NCI-H128 (cell line): ENCODE data around the gene CLPX.
"Not testable (repeated sequence)": the region's sequence is repeated elsewhere in the genome, so short reads cannot be mapped to it uniquely, and the experiment has no call there.

Experiments
- DNase-seq: peaks from one replicate; lab custom pipeline; 2025; ENCODE audit not compliant: unreplicated experiment; lab: John Stamatoyannopoulos, UW

Gene CLPX

DNA sequence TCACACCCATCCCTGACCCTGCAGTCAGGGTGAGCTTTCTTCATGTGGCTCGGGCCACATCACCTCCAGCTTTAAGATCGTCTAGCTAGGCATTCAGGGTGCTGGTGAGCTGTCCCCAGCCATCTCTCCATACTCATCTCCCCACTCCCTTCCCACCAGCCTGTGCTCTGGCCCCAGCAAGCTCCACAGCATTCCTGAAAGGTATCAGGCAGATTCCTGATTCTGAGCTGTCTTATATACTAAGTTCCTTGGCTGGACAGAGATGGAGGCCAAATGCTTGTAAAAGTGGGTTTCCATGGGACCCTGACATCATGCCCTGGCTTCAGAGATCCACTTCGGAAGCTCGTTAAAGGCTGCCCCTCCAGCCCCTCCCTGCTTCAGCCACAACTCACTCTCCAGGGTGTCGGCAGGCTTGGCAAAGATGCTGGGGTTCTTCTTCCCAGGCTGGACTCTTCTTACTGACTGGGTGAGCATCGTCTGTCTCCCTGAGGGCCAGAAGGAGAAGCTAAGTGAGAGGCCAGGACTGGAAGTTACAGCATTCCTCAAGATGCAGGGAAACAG, 22.2 kb upstream of the CLPX start:
- DNase-seq = no peak

- no peak for DNase-seq
These were observed 21.6 kb upstream of the CLPX start for GRCh38 chr15:65206750-65207149.

DNA sequence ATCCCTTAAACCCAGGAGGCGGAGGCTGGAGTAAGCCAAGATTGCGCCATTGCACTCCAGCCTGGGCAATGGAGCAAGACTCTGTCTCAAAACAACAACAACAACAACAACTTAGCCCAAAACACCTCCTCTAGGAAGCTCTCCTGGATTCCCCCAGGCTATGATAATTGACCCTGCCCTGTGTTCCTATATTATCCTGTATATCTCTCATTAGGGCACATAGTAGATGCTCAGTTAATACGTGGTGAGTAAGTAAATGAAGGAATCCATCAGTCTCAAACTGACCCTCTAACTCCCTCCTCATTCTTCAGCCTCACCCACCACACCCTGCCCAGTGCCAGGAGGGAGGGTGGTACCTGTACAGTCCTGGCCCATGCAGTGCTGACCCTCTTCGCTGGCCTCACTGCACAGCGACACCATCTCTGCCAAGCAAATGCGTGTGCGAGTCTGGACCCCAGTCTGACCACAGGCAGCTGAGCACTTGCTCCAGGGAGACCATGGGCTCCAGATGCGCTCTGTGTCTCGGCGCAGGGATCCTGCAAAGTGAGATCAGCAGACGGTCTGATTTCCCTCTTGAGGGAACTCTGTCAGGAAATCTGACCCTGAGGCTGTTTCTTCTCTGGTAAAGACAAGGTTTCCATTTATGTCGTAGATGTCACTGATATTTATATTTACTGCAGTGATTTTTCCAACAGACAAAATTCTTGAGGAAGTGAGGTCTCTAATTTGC, 20.0 kb upstream of the CLPX start:
- no peak for DNase-seq

GRCh38 chr15:65204236-65204930, 19.2 kb upstream of the CLPX start:
- DNase-seq = no peak

DNA sequence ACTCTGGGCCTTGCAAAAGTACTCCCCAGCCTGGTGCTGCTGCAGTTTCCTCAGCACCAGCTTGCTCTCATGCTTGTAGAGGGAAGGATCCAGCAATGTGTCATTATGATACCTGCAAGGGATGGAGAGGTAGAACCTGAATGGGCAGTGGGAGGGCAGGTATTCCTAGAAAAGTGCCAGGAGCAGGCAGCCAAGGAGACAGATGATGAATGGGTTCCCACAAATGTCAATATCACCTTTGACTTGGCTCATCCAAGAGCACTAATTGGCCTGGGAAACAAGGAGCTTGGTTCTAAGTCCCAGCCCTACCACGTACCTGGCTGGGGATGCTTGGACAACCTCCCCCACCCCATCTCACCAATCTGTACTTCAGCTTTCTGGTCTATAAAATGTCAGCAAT, 16.8 kb upstream of the CLPX start:
- DNase-seq = no peak

DNA sequence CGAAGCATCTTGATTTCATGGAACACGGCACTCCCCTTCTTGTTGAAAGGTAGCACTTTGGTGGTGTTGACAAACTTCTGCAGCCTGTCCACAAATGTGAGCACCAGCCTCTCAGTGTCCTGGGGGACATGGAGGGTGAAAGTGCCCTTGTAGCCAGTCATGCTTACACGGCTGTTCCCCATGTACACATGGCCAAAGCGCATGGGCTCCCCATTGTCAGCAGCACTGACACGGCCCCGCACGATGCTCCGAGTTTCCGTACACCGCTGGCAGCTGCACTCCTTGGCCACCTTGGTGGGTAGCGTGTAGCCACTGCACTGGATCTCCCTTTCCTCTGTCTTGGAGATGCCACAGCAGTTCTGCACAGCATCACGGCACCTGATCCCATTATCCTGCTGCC, 13.4 kb upstream of the CLPX start:
- no peak for DNase-seq

- DNase-seq = no peak
These were observed 12.1 kb upstream of the CLPX start for GRCh38 chr15:65197337-65197645.

DNA sequence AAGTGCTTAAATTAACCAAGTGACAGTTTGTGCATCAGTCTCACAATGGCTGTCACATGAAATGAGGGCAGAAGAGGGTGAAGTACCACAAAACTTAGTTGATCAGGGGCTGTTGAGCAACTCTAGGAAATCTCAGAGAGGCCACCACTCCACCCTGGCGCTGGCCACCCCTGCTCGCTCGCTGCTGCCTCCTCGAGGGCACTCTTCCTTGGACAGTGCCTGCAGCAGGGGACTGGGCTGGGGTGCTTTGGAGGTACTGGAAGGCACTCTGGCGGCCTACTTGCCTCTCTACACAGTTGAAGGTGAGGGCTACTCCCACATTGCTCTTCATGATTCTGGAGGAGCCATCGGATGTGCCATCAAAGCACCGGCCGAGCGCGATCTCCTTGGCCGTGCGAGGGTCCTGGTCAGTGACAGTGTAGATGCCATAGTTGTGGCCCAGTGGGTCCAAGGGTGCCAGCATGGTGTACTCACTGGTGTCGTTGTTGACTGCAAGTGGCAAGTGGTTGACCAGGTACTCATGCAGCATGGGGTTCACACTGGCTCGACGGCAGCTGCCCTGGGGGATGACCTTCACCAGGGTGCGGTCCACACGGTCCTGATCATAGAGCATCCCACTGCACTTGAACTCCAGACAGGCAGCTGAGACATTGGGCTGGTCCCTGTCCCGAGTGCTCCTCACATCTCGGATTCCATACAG, 11.6 kb upstream of the CLPX start:
- DNase-seq = no peak

GRCh38 chr15:65195548-65195923, 10.4 kb upstream of the CLPX start:
- DNase-seq = no peak

DNA sequence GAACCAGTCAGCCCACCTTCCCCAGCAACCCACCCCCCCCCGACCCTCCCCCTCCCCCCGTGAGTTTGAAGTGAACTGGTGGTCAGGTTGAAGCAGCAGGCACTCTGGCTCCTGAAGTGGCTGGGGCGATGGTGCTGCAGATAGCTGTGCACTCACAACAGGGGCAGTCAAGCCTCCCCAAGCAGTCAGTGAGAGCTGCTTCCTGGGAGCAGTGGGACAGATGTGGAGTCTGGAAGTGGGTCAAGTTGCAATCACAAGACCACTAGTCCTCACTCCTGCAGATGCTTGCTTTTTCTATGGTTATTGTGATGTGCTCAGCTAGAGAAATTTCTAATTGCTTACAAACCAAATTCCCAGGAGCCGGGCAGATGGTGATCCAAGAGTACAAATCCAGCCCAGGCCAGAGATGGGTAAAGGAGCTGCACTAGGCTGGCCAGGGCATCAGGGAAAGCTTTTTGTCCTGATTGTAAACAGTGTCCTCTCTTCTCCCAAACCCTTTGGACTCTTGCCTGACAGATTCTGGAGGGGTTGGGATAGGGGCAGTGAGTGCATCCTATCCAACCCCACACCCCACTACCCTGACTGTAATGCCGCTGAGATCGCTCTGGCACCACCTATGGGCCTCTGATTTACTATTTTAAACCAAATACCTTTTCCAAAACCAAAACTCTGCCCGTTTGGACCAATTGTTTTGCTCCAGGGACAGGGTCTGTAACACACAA, 9.8 kb upstream of the CLPX start:
- no peak for DNase-seq

DNA sequence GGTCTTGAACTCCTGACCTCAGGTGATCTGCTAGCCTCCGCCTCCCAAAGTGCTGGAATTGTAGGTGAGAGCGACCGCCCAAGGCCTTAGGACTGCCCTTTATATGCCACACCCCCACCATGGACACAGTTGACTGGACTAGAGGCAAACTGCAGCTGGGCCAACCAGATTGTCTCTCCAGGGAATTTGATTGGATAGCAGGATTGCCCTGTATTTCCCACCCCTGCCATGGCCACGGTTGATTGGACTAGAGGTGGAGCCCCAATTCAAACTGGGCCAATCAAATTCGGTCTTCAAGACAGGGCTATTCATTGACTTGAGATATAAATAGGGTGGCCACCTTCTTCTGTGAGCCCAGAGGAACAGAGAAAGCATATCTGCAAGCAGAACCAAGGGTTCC, 6.9 kb upstream of the CLPX start:
- DNase-seq = no peak

DNA sequence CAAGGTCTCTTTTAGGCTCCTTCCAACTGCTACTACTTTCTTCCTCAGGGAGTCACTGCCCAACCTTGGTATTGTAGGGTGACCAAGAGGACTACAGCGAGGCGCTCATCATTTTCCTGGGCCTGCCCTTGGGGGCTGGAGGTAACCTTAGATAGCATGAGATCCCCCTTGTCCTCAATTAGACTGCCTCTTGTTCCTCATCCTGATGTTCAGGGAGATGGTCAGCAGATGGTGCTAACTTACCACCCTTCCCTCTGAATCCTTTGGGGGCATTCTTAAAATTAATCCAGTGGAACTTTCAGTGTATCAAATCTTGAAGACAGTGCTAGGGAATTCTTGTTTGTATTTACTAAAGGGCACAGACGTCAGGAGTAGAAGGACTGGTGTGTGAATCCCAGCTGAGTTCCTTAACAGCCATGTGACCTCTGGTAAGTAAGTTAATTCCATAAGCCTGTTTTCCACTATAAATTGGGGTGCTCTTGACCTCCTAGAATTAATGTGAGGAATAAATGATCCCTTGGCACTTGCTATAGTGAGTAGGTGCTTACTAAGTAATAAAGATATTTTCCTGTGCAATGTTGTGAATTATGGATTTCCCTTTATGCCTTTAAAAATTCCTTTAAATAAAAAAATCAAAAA, 4.1 kb upstream of the CLPX start:
- DNase-seq = no peak

GRCh38 chr15:65188472-65188871, 3.3 kb upstream of the CLPX start:
- not testable (repeated sequence) for DNase-seq

DNA sequence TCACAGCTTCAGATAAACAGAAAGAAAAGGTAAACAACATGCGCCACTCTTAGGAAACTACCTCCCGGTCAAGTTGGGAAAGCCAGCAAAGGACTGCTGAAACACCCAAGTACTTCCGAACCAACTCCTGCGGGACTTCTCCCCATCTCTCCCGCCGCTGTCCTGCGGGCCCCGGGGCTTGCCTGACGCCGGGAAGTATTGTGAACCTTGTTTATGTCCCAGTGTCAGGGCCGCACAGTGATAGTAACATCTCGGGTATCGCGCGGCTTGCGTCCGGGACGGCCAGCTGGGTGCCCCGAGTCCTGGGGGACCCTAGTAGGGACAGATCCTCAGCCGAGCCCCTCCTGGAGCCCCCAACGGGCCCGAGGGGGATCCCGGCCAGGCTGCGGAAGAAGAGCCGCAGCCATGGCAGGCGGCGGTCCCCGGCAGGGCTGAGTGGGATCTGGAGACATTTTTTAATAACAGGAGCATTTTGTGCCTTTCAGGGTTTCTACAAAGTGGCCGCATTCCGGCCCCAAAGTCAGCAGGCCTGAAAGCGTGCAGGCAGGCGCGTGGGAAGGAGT, 756 bp downstream of the CLPX start:
- no peak for DNase-seq

DNA sequence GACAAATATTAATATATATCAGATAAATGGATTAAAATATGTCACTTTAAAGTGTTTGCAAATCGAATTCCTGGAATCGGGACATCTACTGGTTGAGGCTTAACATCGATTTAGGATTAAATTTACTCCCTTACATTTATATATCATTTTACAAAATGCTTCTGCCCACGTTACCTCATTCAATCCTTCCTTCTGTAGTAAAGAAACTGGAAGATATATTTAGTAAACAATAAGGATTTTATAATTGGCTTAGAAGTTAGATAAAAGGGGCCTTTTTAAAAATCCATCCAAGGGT, 1.3 kb downstream of the CLPX start:
- DNase-seq = no peak

GRCh38 chr15:65182538-65182937, 2.6 kb downstream of the CLPX start:
- DNase-seq = no peak

DNA sequence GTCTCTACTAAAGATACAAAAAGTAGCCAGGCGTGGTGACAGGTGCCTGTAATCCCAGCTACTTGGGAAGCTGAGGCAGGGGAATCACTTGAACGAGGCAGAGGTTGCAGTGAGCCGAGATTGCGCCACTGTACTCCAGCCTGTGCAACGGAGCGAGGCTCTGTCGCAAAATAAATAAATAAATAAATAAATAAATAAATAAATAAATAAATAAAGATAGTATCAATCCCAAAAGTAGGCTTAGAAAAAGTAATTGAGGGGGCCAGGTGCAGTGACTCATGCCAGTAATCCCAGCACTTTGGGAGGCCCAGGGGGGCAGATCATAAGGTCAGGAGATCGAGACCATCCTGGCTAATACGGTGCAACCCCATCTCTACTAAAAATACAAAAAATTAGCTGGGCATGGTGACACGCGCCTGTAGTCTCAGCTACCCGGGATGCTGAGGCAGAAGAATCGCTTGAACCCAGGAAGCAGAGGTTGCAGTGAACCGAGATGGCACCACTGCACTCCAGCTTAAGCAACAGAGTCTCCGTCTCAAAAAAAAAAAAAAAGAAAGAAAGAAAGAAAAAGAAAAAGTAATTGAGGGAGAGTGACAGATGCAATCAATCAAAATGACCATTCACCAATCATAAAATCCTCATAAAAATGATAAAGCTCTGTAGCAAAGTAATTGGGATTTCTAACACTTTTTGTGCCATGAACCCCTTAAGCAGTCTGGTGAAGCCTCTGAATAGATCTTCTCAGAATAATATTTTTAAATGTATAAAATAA, 3.4 kb downstream of the CLPX start:
- not testable (repeated sequence) for DNase-seq

DNA sequence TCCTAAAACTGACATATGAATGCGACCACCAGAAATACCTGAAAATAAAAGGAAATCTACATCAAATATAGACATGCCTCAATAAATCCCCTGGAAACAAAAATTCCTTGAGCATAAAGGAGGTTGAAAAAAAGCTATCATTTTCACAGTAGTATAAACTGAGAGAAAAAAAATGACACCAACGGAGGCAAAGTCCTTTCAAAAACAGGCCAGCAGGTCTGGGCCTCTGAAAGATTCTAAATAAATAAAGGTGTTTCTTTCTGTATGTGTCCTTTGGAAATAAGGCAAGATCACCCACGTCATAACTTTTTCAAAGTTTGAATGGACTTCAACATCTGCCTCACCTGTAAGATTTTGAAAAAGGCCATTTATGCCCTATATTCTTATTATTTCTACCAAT, 5.0 kb downstream of the CLPX start:
- DNase-seq = no peak

GRCh38 chr15:65177901-65178300, 7.2 kb downstream of the CLPX start:
- DNase-seq = no peak

DNA sequence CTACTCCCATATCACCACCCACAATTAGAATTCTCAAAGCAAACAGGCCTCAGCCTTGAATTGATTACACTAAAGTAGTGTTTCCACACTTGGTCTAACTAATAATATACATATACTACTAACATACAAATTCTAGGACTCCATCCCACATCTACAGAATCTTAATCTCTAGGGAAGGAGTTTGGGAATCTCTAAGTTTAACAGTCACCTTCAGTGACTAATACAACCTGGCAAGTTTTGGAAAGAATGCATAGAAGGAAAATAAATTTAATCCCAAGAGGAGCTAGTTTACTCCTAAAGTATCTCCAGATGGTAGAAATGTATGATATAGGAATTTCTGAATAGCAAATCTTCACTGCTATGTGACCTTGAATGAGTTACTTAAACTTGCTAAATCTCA, 9.1 kb downstream of the CLPX start:
- no peak for DNase-seq
